Thyroid gland (tissue), 4 donors: ENCODE measurements around the gene ARHGEF28. TPM values are rescaled to one million over a fixed set of nuclear protein-coding genes. Genes with fewer than 3 reads are reported as not detected.

Experiments
- DNase-seq, 2 donors: peaks; one replicate each; pipeline ENCODE4 v3.0.0-alpha.2; 2019
- H3K27ac ChIP-seq, 3 donors: fragments of 200-600 bp; sonication (generic); 1 replicate in 2 of 3; 2 replicates in 1 of 3; pipeline ENCODE4 v1.5.1; 2016 to 2019; ENCODE audit warnings: mild to moderate bottlenecking in 1 of 3, moderate library complexity in 1 of 3
- H3K27me3 ChIP-seq: fragments of 200-600 bp; sonication (generic); one replicate; pipeline ENCODE4 v1.5.1; 2019
- H3K36me3 ChIP-seq, 2 donors: fragments of 200-600 bp; sonication (generic); one replicate each; pipeline ENCODE4 v1.5.1; 2016 to 2019
- H3K4me1 ChIP-seq, 2 donors: fragments of 200-600 bp; sonication (generic); one replicate each; pipeline ENCODE4 v1.5.1; 2017 to 2019
- H3K4me3 ChIP-seq, 3 donors: fragments of 200-600 bp; sonication (generic); replicated peaks in 1 of 3; 1 replicate in 2 of 3; 2 replicates in 1 of 3; pipeline ENCODE4 v1.5.1; 2016; ENCODE audit warnings: mild to moderate bottlenecking in 1 of 3
- H3K9me3 ChIP-seq: fragments of 200-600 bp; sonication (generic); one replicate; pipeline ENCODE4 v1.5.1; 2017
- CTCF ChIP-seq, 6 experiments: fragments of 200-600 bp in 3 of 6; fragments of 450-650 bp in 3 of 6; sonication (generic) in 3 of 6; IDR thresholded peaks; one replicate each; pipeline ENCODE4 v1.5.1; 2016 to 2019; ENCODE audit warnings: antibody characterized with exemption in 6 of 6, mild to moderate bottlenecking in 2 of 6, inconsistent platforms in 1 of 6, moderate library complexity in 1 of 6
- POLR2A ChIP-seq, 2 donors: fragments of 450-650 bp; IDR thresholded peaks; one replicate each; pipeline ENCODE4 v1.6.1; 2017; ENCODE audit warnings: antibody characterized with exemption in 2 of 2, mild to moderate bottlenecking in 2 of 2, moderate library complexity in 1 of 2
- WGBS, 2 donors: methylation state at CpG; one replicate each; pipeline ENCODE4 v1.1.5; 2017; 5-methylcytosine and 5-hydroxymethylcytosine counted together
- intact Hi-C: fragments of 100-400 bp; cut with DNase I; formaldehyde crosslinking; loops from one replicate; pipeline ENCODE4 v1.15.1; 2023
- total RNA-seq, 4 donors: library from RNA; depleted of rRNA; stranded (reverse); fragments of >200 nt; gene quantifications; one replicate each; pipeline ENCODE4 v1.2.3, GENCODE V29; 2016

The ARHGEF28 gene
- total RNA-seq, 4 donors from 2014 or later: 43.6 to 58.8 (median 55.3) TPM

- no peak overlapping the region for H3K4me3 ChIP-seq
- no peak for TF ChIP-seq CTCF (IDR thresholded peaks at IDR 0.05)
- peak in 1 of 2 donors; percentile 46 for TF ChIP-seq POLR2A (IDR thresholded peaks at IDR 0.05)
- WGBS, 2 donors: 9 to 10% methylated on average over 11 of the region's 11 CpGs
- intact Hi-C loops: no loop called here
- no peaks in the 10 kb centered on the region for H3K36me3 ChIP-seq
- H3K27me3 ChIP-seq: no peaks in the 10 kb centered on the region
- H3K27ac ChIP-seq: peak overlapping the region; percentile 85 to 93 (median 86)
- H3K4me1 ChIP-seq: peaks cover 49 to 51% of the 10 kb centered on the region in 2 donors
- peak; percentile 93 to 94 for DNase-seq
- H3K9me3 ChIP-seq: no peaks in the 10 kb centered on the region
Measured at GRCh38 chr5:73748510-73749400, 122.8 kb downstream of the ARHGEF28 start.

- no peaks in the 10 kb centered on the region for H3K36me3 ChIP-seq
- H3K27me3 ChIP-seq: no peaks in the 10 kb centered on the region
- peak in 1 of 2 donors; percentile 21 for TF ChIP-seq POLR2A (IDR thresholded peaks at IDR 0.05)
- TF ChIP-seq CTCF (IDR thresholded peaks at IDR 0.05): no peak
- peak; percentile 42 for DNase-seq
- H3K4me1 ChIP-seq: peaks cover 49 to 51% of the 10 kb centered on the region in 2 donors
- peak overlapping the region; percentile 85 to 93 (median 86) for H3K27ac ChIP-seq
- intact Hi-C loops: no loop called here
- 52 to 64% methylated on average over 11 of the region's 11 CpGs for WGBS, 2 donors
- no peaks in the 10 kb centered on the region for H3K9me3 ChIP-seq
- H3K4me3 ChIP-seq: no peak overlapping the region
Measured at GRCh38 chr5:73749485-73750270, 123.7 kb downstream of the ARHGEF28 start.

GRCh38 chr5:73751254-73751914 lies 125.4 kb downstream of the ARHGEF28 start:
- DNase-seq: no peak
- Histone ChIP-seq H3K4me3 (no peak overlapping the region), H3K27me3 (no peaks in the 10 kb centered on the region), H3K4me1 (peaks cover 40 to 41% of the 10 kb centered on the region in 2 donors), H3K36me3 (no peaks in the 10 kb centered on the region), H3K27ac (peak overlapping the region in 2 of 3 donors; percentile 86 to 93), H3K9me3 (no peaks in the 10 kb centered on the region)
- TF ChIP-seq POLR2A (IDR thresholded peaks at IDR 0.05): no peak
- no peak for TF ChIP-seq CTCF (IDR thresholded peaks at IDR 0.05)
- intact Hi-C loops: no loop called here
- WGBS, 2 donors: 88 to 89% methylated on average over 7 of the region's 7 CpGs

DNA sequence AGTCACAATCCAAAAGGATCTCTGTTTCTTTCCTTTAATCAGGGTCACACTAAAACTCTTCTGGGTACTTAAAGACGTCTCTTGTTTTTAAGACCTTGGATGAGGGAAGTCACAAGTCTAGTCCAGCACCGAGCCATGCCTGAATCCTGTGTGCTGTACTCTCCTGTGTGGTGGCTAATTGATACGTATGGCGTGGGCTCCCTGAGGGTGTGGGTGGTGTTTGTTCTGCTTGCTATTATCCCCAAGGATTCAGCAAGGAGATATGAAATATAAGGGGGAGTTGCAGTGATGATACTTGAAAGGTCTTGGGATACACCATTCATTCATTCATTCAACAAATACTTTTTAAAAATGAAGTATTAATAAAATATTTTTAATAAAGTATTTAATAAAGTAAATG lies 128.3 kb downstream of the ARHGEF28 start:
- no peak for TF ChIP-seq POLR2A (IDR thresholded peaks at IDR 0.05)
- TF ChIP-seq CTCF (IDR thresholded peaks at IDR 0.05): no peak
- 84 to 97% methylated on average over 4 of the region's 4 CpGs for WGBS, 2 donors
- peaks cover 15 to 18% of the 10 kb centered on the region in 2 donors for H3K4me1 ChIP-seq
- H3K27me3 ChIP-seq: no peaks in the 10 kb centered on the region
- H3K36me3 ChIP-seq: no peaks in the 10 kb centered on the region
- DNase-seq: no peak
- no peak overlapping the region for H3K4me3 ChIP-seq
- no peak overlapping the region for H3K27ac ChIP-seq
- intact Hi-C loops: no loop called here
- H3K9me3 ChIP-seq: no peaks in the 10 kb centered on the region
